Mesothelial cell of epicardium (in vitro differentiated cells): ENCODE data around the gene SLC16A12. TPM values are rescaled to one million over a fixed set of nuclear protein-coding genes. Genes with fewer than 3 reads are reported as not detected.
"Not testable (repeated sequence)": the region's sequence is repeated elsewhere in the genome, so short reads cannot be mapped to it uniquely, and the experiment has no call there.

ENCODE experiments used
- DNase-seq, 2 experiments: peaks; one replicate each; pipeline ENCODE4 v3.0.0; 2021; ENCODE audit warnings: low spot score in 2 of 2; ENCODE audit not compliant: unreplicated experiment in 2 of 2
- H3K27ac Mint-ChIP-seq: 2 replicates; pipeline ENCODE4 v1.8.0; 2021; ENCODE audit warnings: mixed read lengths
- H3K27me3 Mint-ChIP-seq: 2 replicates; pipeline ENCODE4 v1.8.0; 2021; ENCODE audit warnings: low read depth, mixed read lengths
- H3K36me3 Mint-ChIP-seq: 2 replicates; pipeline ENCODE4 v1.8.0; 2021; ENCODE audit warnings: mixed read lengths
- H3K4me1 Mint-ChIP-seq: 2 replicates; pipeline ENCODE4 v1.8.0; 2021; ENCODE audit warnings: mixed read lengths
- H3K4me3 Mint-ChIP-seq: 2 replicates; pipeline ENCODE4 v1.8.0; 2021; ENCODE audit warnings: mild to moderate bottlenecking, moderate library complexity, mixed read lengths
- H3K9me3 Mint-ChIP-seq: 2 replicates; pipeline ENCODE4 v1.8.0; 2021; ENCODE audit warnings: mixed read lengths
- total RNA-seq: library from RNA; stranded (reverse); gene quantifications from 3 replicates; pipeline ENCODE4 v1.2.1, GENCODE V29; 2021
- TF ChIP-seq, protein P1 (sequence below): fragments of 200-600 bp; sonication (generic); IDR thresholded peaks from one replicate; pipeline ENCODE4 v1.5.0; 2021; ENCODE audit warnings: antibody characterized with exemption; ENCODE audit not compliant: unreplicated experiment

Gene SLC16A12
- total RNA-seq, 1 donor from 2014 or later, result 3.0 TPM

GRCh38 chr10:89409282-89409681, 126.1 kb downstream of the SLC16A12 start:
- peaks cover 11% of the 10 kb centered on the region for H3K9me3 Mint-ChIP-seq
- H3K4me3 Mint-ChIP-seq, H3K27ac Mint-ChIP-seq, DNase-seq, H3K4me1 Mint-ChIP-seq, H3K27me3 Mint-ChIP-seq: not testable (repeated sequence)
- H3K36me3 Mint-ChIP-seq, result peaks cover 30% of the 10 kb centered on the region

DNA sequence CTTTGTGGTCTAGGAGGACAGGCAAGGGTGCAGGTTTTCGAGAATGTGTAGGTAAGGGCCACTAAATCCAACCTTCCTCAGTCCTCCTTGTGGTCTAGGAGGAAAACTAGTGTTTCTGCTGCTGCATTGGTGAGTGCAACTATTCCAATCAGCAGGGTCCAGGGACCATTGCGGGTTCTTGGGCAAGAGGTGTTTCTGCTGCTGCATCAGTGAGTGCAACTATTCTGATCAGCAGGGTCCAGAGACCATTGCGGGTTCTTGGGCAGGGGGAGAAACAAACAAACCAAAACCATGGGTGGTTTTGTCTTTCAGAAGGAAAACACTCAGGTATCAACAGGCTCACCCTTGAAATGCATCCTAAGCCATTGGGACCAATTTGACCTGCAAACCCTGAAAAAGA, 127.6 kb downstream of the SLC16A12 start:
- H3K36me3 Mint-ChIP-seq, result peaks cover 44% of the 10 kb centered on the region
- not testable (repeated sequence) for DNase-seq, H3K27me3 Mint-ChIP-seq, H3K4me1 Mint-ChIP-seq, H3K27ac Mint-ChIP-seq, H3K4me3 Mint-ChIP-seq
- peaks cover 19% of the 10 kb centered on the region for H3K9me3 Mint-ChIP-seq

DNA sequence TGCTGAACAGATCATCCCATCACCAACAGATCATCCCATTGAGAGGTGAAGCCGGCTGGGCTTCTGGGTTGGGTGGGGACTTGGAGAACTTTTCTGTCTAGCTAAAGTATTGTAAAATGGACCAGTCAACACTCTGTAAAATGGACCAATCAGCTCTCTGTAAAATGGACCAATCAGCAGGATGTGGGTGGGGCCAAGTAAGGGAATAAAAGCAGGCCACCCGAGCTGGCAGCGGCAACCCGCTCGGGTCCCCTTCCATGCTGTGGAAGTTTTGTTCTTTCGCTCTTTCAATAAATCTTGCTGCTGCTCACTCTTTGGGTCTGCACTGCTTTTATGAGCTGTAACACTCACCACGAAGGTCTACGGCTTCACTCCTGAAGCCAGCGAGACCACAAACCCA, 129.2 kb downstream of the SLC16A12 start:
- not testable (repeated sequence) for H3K27me3 Mint-ChIP-seq, DNase-seq, H3K4me3 Mint-ChIP-seq, H3K27ac Mint-ChIP-seq, H3K4me1 Mint-ChIP-seq
- peaks cover 27% of the 10 kb centered on the region for H3K9me3 Mint-ChIP-seq
- H3K36me3 Mint-ChIP-seq, result peaks cover 56% of the 10 kb centered on the region

GRCh38 chr10:89404104-89405047, 131.0 kb downstream of the SLC16A12 start:
- TF ChIP-seq, protein P1, sequence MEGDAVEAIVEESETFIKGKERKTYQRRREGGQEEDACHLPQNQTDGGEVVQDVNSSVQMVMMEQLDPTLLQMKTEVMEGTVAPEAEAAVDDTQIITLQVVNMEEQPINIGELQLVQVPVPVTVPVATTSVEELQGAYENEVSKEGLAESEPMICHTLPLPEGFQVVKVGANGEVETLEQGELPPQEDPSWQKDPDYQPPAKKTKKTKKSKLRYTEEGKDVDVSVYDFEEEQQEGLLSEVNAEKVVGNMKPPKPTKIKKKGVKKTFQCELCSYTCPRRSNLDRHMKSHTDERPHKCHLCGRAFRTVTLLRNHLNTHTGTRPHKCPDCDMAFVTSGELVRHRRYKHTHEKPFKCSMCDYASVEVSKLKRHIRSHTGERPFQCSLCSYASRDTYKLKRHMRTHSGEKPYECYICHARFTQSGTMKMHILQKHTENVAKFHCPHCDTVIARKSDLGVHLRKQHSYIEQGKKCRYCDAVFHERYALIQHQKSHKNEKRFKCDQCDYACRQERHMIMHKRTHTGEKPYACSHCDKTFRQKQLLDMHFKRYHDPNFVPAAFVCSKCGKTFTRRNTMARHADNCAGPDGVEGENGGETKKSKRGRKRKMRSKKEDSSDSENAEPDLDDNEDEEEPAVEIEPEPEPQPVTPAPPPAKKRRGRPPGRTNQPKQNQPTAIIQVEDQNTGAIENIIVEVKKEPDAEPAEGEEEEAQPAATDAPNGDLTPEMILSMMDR, result no peak

DNA sequence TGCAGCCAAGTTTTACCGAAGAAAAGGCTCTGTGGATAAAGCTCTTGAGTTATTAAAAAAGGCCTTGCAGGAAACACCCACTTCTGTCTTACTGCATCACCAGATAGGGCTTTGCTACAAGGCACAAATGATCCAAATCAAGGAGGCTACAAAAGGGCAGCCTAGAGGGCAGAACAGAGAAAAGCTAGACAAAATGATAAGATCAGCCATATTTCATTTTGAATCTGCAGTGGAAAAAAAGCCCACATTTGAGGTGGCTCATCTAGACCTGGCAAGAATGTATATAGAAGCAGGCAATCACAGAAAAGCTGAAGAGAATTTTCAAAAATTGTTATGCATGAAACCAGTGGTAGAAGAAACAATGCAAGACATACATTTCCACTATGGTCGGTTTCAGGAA, 132.4 kb downstream of the SLC16A12 start:
- TF ChIP-seq, protein P1, result no peak
- peaks cover 81% of the 10 kb centered on the region for H3K36me3 Mint-ChIP-seq
- H3K4me1 Mint-ChIP-seq, result no peaks in the 10 kb centered on the region
- DNase-seq, result no peak
- H3K27ac Mint-ChIP-seq, result no peak overlapping the region
- H3K4me3 Mint-ChIP-seq, result no peak overlapping the region
- H3K27me3 Mint-ChIP-seq, result no peaks in the 10 kb centered on the region
- peaks cover 44% of the 10 kb centered on the region for H3K9me3 Mint-ChIP-seq

More at GRCh38 chr10:89404104-89405047, 131.0 kb downstream of the SLC16A12 start:
- no peaks in the 10 kb centered on the region for H3K4me1 Mint-ChIP-seq
- peaks cover 36% of the 10 kb centered on the region for H3K9me3 Mint-ChIP-seq
- H3K27me3 Mint-ChIP-seq, result no peaks in the 10 kb centered on the region
- H3K4me3 Mint-ChIP-seq, result no peak overlapping the region
- DNase-seq, result no peak
- peaks cover 69% of the 10 kb centered on the region for H3K36me3 Mint-ChIP-seq
- no peak overlapping the region for H3K27ac Mint-ChIP-seq

- Mint-ChIP-seq H3K27me3 (no peaks in the 10 kb centered on the region), H3K9me3 (peaks cover 51% of the 10 kb centered on the region), H3K36me3 (peaks cover 82% of the 10 kb centered on the region), H3K4me1 (peaks cover 4% of the 10 kb centered on the region), H3K4me3 (no peak overlapping the region), H3K27ac (no peak overlapping the region)
- DNase-seq, result no peak
- TF ChIP-seq, protein P1, result no peak
Measured at GRCh38 chr10:89399956-89400355, 135.4 kb downstream of the SLC16A12 start.

DNA sequence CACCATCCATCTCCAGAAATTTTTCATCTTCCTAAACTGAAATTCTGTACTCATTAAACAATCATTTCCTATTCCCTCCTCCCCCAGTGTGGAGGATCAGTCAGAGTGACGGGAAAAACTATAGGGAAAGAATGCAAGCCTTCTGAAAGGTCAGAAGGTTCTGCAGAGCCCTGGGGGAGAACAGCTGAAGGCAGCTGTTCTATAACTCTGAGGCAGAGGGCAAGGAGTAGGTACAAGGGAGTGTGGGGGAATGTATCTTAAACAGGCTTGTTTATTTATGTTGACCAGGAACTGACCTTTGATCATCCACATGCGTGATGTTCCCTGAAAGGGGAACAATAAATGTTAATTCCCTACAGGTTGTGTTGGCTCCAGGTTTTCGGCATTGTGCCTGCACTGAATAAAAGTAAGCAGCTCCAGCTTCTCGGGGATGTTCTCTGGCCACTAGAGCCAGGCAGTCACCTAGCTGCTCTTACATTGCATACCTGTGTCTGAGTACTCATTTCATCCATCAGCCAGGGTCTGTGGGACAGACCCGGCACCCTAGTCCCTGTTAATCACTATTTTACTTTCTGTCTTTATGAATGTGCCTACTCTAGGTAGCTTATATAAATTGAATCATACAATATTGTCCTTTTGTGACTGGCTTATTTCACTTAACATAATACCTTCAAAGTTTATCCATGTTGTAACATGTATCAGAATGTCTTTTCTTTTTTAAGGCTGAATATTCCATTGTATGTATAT, 137.2 kb downstream of the SLC16A12 start:
- Mint-ChIP-seq H3K27me3 (no peaks in the 10 kb centered on the region), H3K36me3 (peaks cover 65% of the 10 kb centered on the region), H3K9me3 (peaks cover 41% of the 10 kb centered on the region), H3K4me3 (no peak overlapping the region), H3K27ac (no peak overlapping the region), H3K4me1 (peaks cover 18% of the 10 kb centered on the region)
- TF ChIP-seq, protein P1, result no peak
- DNase-seq, result no peak
